NCI-H2227 (cell line): ENCODE results near the gene OTP.

Experiments used
- DNase-seq: peaks from one replicate; lab custom pipeline; 2025; ENCODE audit not compliant: unreplicated experiment; lab: John Stamatoyannopoulos, UW

OTP gene

DNA sequence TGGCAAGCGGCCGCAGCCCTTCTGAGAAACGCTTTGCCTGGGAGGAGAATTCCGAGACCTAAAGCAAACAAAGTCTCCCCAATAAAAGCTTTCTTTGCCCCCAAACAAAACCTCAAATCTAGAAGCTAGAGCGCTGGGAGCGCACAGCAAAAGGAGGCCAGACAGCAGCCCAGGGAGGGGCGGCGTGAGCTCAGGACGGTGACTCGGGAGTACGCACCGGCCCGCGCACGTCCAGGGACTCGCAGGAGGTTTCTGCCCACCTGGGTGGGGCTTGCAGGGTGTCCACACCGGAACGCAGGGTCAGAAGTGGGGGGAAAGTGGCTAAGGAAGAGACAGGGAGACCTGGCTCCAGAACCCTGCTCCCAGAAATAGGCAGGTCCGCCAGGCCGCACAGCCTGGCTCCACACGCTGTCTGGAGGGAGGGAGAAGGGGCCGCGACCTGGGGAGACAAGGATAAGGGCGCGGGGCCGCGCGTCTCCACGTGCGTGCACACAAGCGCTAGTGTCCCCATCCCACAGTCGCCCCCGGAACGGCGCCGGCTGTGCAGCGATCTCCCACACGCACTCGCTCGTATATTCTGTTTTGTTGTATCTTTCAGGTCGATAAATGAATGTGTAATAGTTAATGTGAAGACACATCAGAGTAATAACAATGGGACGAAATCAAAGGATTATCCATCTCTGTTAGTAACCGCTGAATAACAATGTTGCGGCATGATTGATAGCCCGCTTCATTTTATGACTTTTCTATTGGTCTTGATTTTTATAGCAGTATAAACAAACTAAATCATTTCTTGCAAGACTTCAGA, 2.3 kb upstream of the OTP start:
- DNase-seq: no peak

DNA sequence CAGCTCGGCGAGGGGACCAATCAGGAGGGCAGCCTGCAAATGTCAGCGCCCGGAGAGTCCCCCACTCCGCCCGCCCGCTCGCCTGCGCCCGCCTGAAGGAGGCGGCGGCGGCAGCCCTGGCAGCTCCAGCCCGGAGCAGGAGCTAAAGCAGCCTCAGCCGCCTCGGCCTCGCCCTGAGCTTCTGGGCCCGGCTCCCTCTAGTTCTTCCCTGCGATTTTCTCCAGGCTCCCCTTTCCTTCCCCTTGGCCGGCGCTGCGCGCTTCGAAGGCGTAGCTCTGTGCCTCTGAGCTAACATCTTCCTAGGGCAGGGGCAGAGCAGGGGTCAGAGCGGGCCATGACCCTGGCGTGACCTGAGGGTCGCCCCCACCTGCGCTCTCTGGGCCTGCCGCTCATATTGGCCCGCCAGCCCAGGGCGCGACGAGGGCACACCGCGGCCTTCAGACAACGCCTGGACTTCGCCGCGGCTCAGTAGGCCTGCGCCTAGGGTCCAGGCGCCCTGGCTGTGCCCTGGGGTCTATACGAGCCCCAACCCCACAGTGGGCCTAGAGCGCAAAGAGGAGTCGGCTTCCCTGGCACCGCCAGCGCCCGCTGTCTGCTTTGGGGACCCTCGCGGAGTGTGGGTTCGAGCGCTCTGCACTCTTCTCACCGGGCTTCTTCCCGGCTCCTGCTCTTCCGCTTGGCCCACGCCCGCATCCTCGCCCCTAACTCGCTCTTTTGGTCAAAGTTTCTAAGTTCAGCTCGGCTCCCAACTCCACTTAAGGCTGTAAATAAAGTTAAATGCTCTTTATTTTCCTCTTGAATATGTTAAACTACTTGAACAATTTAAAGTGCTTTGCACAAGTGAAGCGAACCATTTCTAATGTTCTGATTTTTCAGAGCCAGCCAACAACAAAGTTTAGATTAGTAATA, 504 bp upstream of the OTP start:
- peak; percentile 39 for DNase-seq

DNA sequence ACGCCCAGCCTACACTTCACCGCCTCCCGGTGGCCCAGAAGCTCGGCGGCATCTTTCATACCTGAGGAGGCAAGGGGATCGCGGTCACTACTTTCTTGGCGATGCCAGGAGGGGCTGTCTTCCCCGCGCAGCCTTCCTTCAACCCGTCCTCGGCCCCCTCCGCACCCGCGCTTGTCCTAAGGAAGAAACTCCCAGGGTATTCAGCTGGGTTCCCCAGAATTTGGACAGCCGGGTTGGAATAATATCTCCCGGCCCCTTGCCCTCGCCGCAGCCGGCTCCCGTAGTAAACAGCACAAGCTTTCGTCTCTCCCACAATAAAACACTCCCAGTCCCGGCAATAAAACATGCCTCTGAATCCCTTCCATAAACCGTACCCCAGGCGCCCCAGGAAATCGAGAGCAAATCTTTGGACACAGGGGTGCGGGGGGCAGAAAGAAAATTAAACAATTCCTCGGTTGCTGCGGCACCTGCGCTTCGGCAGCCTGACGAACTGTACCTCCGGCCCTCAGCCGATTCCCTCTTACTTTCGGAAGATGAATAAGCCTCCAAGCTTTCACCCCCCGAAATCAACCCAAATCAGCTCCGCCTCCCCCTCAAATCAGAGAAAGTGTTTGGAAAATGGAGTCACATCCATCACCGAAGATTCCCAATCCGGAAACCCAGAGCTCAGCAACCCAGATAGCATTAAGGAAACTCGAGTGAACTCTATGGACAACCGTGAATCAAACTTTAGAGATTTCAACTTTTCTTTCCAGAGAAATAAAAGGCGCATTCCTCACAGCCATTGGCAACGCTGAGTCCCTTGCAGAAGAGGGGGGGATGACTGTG, 1.1 kb downstream of the OTP start:
- no peak for DNase-seq

DNA sequence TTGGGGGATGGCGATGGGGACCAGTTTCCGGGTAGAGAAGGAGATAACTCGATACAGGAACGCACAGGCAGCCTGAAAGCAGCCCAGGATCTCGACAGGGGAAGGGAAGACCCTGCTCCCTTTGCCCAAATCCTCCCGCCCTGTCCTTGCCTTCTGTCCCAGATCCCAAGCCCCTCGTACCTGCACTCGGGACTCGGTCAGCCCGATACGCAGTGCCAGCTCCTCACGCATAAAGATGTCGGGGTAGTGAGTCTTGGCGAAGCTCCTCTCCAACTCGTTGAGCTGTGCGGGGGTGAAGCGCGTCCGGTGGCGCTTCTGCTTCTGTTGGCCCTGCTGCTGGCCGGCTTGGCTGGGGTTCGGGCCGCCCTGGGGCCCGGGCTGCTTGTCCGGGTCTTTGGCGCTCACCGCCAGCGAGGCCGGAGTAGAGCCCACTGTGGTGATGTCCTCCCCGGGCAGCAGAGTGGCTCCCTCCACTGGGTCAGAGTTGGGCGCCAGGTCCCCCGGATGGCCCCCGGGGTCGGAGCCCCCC, 1.8 kb downstream of the OTP start:
- DNase-seq: no peak

DNA sequence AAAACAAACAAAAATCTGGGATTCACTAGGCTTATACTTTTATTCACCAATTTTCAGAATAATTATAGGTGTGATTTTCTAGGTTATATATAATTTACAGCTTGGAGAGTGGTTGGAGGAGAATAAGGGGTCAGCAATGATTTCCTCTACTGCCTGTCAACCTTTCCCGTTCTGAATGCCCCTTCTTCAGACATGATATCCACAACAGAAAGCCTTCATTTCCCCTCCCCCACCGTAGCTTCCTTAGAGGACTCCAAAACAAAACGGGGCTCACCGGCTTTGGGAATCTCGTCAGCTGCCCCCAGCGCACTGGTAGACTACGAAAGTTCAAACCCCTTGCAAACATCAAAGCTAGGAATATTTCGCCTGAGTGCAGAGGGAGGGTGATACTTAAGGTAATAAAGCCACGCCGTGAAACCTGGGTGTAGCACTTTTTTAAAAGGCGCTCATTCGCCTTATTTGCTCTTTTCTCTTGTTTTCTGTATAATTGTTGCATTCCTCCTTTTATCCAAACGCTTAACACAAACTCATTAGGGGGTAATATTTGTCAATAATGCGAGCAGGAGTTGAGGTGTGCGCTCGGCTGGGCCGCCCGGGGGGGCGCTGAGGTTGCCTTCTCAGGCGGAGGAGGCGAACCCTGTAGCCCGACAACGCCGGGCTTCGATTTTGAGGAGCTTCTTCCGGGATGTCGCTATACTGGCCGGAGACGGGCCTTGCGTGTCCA, 2.4 kb downstream of the OTP start:
- DNase-seq: no peak

DNA sequence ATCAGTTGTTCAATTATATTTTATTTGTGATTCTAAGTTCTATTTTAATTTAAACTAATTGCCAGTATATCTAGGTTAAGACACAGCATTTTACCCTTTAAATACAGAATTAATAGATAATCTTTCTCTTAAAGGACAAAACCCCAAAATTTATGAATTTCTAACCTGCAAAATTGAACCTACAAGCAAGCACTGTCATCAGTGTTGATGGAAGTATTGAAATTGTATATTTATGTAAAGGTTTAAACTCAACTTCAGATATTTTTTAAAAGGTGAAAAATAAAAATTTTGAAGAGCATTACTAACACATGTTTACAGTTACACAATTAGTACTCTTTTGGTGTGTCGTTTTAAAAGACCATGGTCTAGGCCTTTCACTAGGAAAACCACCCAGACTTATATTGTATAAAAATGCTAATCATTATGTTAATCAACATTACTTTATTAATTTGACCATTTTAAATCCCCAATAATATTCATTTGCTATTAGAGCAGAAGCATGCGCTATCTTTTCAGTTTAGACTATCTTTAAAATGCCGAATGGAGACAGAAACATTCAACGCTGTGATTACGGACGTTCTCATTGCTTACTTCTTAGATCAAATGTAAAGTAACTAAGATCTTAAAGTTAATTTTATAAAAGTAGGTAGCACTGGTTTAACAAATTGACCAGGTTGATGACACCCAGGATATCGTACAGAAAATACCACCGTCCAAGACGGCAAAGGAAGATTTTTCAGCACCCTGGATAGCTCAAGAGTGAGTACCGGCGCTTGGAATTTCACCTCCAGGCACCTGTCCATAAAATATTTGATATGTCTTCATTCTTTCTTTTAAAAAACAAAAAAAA, 3.2 kb downstream of the OTP start:
- DNase-seq: no peak

DNA sequence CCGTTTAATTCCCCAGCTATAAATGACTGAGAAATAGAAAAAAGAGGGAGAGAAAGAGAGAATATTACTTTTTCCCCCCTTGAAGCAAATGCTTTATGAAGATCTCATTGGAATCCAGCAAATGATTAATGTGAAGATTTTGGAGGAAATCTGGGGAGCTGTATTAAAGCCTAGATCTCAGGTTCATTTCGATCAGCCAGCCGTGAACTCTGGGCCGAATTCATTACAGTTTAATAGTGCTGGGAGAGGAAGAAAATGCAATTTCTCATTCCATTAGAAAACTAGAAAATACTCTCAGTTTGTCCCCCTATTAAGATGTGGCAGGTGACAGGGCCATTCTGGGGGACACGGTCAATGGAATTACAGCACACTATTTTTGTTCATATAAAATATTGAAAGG, 4.8 kb downstream of the OTP start:
- no peak for DNase-seq

DNA sequence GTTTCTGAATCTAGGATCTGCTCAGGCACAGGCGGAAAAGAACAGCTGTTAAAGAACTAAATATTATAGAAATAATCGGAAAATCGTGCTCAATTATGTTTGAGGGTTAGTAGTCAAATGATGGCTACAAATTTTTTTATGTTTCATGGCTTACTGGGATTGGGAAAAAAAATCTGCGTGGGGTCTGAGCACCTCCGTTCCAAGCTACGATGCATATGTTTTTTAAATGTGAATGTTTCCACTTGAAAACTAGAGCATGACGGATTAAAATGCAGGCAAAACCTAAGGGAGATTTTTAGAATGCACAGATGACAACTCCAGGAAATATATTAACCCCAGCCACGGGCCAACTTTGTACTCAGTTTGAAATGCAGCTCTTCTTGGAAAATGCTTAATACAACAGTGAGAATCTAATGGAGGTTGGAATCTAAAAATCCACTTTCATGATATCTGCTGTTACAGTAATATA, 5.3 kb downstream of the OTP start:
- no peak for DNase-seq

DNA sequence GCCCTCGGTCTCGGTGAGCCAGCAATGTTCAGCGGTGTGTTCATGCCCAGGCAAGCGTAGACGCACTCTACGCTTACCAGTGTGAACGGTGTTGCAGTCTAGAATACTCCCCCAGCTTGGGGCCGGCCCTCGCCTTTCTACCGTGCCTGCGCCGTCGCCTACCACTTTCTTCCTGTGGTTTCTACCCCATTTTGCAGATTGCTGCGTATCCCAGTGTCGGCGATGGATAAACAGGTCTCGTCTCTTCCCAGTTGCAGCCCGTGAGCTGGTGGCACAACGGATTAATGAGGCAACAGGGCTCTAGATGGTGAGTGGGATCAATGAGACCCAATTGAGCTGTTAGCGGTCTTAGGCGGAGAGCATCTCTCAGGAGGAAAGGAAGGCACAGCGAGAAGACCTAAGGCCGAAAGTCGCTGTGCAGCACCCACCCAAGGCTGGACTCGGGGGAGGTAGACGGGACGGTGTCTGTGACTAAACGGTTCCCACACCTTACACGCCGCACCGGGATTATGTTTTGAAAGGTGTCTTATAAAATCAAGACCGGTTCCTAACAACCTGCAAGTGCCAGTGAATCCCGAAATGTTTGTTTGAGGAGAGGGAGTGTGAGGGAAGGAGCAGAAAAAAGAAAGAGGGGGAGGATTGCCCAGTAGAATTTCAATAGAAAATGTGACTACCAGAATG, 5.8 kb downstream of the OTP start:
- DNase-seq: no peak

DNA sequence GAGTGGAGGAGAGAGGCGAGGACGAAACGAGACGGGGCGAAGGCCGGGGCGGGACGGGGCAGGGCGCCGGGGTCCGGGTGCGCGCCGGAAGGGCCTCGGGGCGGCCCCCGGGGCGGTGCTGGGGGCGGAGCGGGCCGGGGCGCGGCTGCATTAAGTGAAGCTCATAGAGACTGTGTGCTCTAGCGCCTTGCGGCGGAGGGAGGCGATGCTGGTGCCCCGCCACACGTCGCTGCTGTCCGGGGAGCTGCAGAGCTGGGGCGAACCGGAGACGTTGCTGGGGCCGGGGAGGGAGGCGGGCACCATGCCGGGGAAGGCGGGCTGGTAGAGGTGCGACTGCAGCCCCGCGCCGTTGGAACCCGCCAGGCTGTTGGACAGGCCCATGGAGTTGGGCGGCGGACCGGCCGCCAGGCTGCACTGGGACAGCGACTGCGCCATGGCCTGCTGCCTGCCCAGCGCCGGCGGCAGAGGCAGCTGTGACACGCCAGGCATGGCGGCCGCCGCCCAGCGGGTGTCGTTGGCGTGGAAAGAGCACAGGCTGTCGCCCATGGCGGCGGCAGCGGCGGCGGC, 8.3 kb downstream of the OTP start:
- peak; percentile 38 for DNase-seq

DNA sequence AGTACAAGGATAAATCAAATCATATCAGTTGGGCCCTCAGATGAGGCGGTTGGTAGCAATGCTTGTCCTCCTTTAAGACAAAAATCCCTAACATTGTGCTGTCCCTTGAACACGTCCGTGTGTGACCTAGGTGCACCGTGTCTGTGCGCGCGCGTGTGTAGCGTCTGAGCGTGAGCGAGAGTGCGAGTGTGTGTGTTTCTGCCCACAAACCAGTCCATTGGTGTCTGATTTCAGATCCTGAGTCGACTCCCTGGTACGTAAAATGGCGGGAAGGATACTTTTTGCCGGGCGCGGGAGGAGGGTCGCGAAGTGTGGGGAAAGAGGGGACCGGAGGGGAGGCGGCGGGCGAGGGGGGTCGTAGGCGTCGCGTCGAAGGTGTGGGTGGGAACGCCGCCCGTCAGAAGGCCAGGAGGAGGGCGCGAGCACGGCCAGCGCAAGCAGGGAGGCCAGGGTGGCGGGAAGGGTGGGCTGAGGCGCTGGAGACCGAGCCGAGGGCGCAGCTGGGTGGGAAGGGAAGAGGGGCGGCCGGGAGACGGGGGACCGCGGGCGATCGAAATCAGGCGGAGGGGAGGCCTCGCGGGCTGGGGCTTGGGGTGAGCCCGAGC, 8.9 kb downstream of the OTP start:
- DNase-seq: no peak

DNA sequence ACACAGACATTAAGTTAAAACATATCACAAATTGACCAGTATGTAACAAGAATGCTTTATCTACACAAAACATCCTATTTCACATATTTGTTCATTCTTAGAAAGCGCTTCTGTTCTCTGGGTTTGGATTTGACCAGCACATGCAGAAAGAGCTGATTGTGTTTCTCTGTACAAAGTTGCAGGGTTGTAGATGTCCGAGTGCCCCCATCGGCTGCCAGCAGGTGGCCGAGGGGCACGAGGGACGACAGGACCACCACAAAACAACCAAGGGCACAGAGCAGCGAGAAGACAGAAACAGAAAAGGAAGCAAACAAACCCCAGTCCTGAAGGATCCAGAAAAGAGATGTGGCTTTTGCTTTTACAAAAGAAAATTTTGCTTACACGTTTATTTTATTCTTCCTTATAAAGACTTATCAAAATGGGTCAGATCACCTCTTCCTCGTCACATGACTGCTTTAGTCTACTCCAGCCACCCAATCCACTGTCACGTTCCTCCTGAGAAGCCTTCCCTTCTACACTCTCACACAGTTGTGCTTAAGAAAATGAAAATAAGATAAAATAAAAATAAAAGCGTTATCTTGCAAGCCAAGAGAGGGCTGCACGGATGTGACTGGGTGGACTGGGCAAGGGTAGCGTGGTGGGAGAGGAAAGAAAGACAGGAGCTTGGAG, 9.5 kb downstream of the OTP start:
- no peak for DNase-seq

DNA sequence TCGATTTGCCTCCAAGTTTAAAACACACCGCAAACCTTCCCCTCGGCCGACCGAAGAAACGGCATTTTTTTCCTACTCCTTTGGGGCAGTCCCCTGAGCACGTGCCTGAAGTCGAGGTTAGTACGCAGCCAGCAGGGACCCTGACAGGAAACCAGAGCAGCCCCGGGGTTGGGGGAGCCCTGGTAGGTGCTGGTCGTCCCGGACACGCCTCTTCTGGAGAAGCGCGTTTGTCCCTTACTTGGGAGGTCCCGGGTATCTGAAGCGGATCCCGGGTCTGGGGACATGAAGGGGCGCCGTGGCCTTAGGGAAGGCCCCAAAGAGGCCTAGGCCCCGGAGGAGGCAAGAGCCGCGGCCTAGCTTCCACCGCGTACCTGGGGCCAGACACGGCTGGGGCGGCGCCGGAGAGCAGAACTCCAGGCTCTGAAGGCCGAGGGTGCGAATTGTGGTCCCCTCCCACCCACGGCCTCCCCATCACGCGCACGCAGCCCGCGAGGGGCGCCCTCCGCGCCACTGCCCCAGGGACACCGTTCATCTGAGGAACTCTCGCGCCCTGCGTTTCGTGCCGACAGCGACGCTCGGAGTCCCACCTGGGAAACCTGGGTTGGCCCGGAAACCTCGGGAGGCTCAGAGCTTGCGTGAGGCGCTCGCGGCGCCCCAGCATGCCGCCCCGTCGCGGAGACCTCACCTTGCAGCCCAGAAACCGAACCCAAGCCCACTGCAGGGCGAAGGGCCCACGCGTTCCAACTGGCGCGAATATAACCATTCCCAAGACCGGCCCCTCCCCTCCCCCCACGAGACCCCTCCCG, 10.4 kb downstream of the OTP start:
- DNase-seq: no peak

DNA sequence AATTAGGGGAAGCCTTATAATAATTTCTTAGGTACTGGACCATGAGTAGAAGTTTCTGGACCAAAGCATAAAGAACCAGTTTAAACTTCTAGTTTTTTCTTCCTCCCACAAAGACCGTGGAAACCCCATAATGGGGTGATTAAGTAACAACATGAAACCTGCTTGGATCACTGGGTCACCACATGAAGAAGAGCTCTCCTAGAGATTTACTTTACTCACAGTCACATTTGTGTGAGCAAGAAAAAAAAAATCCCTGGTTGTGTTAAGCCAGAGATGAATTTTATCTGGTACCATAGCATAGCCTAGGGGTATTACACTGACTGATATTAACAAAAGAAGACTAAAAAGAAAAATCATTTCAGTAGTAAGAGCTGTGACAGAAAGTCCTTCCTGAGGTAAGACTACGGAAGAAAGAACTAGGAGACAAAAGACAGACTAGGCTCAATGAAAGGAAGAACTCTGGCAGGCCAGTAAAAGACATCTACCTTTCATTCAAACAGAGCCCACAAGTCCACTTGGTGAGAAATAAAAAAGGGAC, 15.2 kb downstream of the OTP start:
- DNase-seq: no peak

DNA sequence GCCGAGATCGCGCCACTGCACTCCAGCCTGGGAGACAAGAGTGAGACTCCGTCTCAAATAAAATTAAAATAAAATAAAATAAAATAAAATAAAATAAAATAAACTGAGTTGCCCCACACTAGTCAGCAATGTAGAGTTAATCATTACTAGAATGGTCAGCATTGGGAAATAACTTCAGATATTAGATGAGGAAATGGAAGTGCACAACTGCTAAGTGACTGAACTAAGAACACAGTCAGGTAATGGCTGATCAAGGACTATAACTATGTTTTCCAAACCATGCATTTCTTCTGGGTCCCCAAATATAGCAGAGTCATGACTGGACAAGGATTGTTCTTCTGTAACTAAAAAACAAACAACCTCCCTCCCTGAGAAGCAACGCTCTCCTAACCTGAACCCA, 17.1 kb downstream of the OTP start:
- DNase-seq: no peak

DNA sequence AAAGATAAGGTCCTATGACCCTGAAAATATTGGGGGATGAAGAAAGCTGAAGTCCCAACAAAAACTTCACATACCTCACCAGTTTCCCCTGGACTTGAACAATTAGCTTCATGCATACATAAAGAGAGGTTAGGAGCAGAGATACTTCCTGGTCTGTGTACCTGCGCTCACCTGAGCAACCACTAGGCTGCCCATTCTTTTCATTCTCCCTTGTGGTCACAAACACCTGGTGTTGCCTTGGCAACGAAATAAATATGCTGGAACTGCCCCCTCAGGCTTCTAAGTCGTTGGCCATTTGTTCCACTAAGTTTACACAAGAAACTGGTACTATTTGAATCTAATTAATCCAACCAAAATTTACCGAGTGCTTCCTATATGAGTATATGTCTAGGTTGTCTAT, 18.1 kb downstream of the OTP start:
- no peak for DNase-seq

DNA sequence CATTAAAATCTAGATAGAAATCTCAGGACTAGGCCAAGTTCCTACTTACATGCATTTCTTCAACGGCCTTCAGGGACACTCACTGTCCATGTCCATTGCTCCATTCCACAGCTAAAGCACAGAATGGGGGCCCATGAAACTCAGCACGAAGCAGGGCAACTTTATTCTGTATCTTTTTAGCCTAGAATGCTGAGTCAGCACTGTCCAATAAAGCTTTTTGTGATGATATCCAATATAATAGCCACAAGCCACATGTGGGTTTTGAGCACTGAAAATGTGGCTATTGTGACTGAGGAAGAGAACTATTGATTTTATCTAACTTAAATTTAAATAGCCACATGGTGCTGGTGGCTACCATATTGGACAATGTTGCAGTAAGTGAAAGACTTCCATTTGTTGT, 21.6 kb downstream of the OTP start:
- no peak for DNase-seq
